Stimulated activated naive CD4-positive, alpha-beta T cell treated with Interleukin-2 at 50 U/mL for 16 hours (primary cell): ENCODE measurements around the gene NUDT1.

Experiments
- DNase-seq: peaks from one replicate; lab custom pipeline; 2025; lab: John Stamatoyannopoulos, UW

Gene NUDT1

DNA sequence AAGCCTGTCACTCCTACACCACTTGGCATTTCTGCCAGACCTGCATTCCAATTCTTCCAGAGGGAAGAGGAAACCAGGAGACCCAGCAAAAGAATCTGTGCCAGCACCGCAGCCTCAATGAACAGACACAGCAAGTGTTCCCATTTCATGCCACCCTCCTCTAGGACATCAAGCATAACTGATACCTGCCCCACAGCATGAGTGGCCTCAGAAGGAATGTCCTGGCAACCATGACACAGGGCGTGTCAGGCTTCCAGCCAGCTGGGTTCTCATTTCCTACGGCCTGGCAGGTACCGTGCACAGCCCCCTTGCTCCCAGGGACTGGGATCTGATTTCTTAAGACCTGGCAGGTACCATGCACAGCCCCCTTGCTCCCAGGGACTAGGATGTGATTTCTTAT lies 17.1 kb upstream of the NUDT1 start:
- DNase-seq = no peak

DNA sequence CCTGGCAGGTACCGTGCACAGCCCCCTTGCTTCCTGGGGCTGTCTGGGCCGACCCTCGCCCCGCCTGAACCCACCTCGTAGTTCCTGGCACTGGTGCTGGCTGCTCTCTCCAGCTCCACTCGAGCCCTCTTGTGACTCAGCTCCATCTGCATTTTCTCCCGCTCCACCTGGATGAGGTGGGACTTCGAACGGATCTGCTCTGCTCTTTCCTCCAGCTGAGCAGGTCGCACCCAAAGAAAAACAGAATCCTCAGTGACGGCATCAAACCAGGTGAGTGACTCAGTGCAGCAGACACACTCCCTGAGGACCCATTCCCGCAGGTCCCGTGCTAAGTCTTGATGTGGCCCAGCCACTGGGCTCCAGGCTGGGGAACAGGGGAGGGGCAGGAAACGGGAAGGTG lies 16.7 kb upstream of the NUDT1 start:
- DNase-seq = no peak

DNA sequence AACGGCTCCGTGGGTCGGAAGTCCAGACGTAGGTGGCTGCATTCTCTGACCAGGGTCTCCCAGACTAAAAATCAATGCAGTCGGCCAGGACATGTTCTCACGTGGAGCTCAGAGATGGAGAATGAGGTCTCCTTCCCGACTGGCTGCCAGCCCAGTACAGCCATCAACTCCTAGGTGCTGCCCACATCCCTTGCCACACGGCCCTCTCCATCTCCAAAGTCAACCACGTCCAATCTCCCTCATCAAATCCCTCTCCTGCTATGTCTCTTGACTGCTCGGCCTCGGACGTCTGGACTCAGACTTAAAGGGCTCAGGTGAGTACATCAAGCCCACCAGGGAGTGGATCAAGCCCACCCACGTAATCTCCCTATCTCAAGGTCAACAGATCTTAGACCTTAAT lies 16.2 kb upstream of the NUDT1 start:
- no peak for DNase-seq

DNA sequence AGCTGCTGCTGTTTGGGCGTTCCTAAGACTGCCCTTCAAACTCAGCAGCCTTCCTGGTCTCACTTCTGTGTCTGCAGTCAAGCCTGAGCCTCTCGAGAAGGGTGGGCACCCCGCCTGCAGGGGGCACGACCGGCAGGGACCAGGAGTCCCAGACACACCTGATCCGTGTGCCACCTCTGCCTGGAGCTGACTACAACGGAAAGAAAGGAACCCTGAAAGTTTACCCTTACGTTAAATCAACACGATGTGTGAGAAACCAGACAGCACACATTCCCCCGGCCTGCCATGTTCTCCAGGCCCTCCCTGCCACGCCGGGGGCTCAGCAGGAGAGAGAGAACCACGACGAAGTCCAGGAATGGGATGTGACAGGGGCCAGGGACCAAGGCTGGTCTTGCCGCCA lies 14.3 kb upstream of the NUDT1 start:
- DNase-seq = no peak

DNA sequence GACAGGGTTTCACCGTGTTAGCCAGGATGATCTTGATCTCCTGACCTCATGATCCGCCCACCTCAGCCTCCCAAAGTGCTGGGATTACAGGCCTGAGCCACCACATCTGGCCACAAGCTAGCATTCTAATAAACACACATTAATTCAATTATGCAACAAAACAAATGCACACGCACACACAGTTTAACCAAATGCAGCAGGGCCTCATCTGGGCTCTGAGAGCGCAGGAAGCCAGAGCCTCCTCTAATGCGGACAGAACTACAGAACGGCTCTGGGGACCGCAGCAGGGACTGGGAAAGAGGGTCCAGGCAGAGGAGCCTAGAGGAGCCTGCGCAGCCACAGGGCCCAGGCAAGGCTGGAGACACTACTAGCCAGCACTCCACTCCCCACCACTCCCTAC lies 13.1 kb upstream of the NUDT1 start:
- DNase-seq = no peak

DNA sequence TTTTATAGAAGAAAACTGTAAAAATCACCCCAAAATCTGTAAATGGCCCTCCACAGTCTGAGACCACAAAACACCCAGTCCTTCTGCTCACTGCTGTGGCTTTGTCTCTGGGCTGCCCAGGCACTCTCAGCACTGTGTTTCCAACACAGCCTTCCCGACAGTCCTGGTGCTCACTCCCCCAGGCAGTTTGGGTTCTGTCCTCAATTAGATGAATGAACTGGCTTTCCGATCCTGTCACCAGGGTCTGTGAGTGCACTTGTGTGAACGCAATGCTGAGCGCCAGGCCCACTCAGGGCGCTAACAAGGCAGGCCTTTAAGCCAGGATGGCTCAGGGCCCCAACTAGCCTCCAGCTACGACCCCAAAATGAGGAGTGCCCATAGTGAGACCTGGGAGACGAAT lies 12.6 kb upstream of the NUDT1 start:
- DNase-seq = no peak

DNA sequence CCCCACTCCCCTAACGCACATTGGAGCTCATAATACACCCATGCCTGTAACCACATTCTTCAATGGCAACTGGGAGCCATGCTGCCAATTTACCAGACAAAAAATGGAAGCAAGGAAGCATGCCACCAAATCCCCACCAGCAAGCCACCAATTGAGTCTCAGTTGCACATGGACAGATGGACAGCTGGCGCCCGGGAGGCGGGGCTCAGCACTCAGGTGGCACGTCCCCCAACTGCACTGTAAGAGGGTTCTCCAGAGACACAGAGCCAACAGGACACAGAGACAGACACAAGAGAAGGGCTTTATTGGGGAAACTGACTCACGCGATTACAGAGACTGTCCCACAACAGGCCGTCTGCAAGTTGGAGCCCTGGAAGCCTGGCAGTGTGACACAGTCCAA lies 11.8 kb upstream of the NUDT1 start:
- no peak for DNase-seq

DNA sequence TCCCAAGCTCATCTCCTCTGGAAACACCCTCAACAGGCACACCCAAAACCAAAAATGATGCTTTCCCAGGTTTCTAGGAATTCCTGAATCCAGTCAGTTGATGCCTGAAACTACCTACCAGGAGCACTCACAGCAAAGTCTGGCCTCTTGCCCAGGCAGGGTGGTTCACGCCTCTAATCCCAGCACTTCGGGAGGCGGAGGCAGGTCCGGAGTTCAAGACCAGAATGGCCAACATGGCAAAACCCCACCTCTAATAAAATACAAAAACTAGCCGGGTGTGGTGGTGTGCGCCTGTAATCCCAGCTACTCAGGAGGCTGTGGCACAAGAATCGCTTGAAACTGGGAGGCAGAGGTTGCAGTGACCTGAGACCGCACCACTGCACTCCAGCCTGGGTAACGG lies 11.1 kb upstream of the NUDT1 start:
- no peak for DNase-seq

DNA sequence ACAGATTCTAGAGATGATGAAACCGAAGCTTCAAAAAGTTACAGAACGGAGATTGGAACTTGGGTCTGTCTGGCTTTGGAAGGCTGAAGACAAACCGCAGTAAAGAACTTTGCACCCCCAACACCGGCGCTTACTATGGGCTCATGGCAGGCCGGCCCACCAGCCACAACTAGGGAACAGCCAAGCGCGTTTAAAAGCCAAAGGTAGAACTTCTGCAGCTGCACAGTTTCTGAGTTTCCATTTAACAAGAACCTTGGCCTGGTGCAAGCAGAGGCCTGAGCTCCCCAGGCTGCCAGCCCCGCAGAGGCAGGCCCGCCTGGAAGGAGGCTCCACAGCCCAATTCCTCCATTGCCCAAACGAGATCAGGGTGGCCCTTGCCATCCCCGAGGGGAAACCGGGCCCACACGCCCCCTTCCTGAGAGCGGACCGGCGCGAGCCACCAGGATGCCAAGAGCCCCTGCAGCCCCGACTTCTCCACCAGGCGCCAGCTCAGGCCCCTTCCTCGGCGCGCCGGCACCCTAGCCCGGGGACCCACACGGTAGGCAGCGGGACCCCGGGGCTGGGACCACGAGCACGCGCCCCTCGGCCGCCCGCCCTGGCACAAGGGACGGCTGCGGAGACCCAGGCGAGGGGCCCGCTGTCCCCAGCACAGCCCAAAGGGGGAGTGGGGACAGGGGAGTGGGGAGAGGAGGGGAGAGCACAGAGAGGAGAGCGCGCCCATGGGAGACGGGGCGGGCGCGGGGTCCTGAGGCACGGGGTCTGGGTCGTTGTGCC lies 9.8 kb upstream of the NUDT1 start:
- peak; percentile 10 for DNase-seq

DNA sequence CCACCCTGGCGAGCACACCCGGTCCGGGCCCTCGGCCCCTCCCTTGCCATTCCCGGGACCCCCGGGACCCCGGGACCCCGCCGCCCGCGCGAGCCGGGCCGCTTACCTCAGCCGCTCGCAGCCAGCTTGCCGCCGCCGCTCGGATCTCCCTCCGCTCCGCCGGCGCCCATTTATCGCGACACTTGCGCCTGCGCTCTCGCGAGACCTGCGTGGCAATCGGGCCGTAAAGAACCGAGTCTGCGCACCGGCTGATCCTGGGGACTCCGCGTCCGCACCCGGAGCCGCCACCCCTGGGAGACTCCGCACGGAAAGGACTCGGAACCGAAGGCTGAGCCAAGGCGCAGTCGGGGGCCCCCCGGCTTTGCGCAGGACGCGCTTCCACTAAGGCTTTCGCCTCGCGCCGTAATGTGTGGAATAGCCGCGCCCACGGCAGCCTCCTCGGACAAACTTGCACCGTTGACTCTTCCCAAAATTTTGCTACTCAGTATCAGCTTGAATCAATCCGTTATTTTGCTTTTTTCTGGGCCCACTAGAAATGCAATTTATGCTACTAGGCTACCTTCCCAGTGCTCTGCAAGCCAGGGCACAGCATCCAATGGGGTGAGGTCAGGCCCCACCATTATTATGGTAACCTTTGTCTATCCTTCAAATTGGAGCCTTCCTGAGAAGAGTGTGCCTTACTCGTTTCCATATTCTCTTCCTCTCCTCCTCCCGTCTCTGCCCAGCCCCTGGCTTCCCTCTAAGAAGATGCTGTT lies 9.1 kb upstream of the NUDT1 start, which contains the start of gene MAD1L1:
TSS of gene MAD1L1 (minus strand) at position 180 of the 755 bp plus-strand sequence. CDS start 2,812 bp downstream, outside the sequence.
- DNase-seq = peak; percentile 85

DNA sequence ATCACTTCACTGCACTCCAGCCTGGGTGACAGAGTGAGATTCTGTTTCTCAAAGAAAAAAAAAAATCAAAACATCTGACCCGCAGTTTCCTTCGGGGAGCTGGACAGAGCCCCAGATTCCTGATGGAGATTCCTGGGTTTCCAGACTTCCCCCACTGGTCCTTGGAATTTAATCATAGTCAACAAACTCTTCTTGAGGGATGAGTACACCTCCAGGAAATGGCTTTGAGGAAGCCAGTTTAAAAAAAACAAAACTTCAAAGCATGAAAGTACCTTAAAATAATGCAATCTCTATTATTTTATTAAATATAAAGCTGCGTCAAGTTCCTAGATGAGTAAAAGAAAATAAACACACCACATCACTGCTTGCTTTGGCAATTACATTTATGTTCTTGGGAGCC lies 8.1 kb upstream of the NUDT1 start:
- no peak for DNase-seq

DNA sequence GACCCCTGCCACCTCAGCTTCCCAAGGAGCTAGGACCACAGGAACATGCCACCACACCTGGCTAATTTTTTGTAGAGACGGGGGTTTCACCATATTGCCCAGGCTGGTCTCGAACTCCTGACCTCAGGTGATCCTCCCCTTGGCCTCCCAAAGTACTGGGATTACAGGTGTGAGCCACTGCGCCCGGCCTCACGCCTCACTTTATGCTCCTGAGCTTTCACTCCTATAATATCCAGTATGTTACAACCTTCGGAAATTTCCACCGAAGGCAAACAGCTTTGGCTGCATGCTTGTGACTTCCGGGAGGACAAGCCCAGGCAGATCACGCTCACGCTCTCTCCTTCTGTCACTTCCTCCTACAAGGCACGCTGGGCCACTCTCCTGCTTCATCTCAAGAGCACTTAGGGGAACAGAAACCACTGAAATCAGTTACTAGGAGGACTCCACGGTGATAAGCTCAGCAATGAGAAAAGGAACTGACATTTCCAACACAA lies 4.9 kb upstream of the NUDT1 start:
- DNase-seq = no peak

DNA sequence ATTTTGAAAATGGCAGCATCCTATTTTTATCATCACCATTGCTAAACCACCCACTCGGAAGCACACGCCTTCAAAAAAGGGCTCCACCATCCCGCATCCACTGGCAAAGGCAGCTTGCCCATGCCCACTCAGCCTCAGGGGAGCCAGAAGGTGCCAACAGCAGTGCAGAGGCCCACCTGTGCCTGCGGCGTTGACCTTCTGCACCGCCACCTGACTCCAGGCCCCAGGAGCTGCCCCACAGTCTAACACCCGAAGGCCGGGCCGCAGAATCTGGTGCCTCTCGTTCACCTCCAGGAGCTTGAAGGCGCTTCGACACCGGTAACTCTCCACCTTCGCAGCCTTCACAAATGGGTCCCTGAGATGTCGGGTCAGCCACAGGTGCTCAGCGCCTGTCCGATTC lies 2.8 kb upstream of the NUDT1 start:
- no peak for DNase-seq

DNA sequence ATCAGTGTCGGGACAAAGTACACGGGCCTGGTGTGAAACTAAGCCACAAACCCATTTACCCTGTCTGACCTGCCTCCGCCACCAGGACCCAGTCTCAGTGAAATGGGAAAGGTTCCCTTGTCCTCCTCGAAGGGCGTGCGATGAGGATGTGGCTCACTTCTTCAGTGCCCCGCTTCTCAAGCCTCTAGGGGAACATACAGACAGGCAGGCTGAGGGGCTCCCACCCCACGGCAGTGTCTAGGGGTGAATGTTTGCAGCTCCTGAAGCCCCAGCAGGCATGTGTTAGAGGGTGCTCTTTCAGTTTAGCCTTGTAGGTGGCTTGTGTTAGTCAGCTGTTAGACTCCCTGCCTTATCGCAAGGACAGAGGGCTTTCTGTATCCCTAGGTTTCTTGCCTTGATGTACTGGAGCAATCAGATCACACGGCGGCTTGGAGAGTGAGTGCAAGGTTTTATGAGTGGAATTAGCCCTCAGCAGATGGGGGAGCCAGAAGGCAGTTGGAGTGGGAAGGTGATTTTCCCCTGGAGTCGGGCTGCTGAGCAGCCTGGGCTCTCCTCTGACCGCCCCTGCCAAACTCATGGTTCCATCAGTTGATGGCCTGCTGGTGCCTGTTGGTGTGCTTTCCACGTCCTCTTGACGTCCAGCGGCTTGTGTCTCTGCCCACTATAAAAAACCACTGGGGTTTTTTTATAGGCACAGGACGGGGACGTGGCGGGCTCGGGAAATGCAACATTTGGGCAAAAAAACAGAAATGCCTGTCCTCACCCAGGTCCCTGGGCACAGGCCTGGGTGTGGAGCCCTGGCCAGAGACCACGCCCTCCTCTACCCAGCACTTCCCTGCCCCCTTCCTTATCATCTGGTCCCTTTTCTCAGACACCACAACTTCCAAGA lies 759 bp downstream of the NUDT1 start:
- no peak for DNase-seq

DNA sequence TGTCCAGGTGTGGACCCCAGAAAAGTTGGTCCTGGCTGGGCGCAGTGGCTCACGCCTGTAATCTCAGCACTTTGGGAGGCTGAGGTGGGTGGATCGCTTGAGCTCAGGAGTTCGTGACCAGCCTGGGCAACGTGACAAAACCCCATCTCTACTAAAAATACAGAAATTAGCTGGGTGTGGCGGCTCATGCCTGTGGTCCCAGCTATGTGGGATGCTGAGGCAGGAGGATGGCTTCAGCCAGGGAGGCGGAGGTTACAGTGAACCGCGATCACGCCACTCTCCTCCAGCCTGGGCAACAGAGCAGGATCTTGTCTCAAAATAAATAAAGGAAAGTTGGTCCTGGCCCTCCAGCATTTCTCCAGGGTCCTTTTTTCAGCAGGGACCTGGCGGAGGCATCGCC lies 1.4 kb downstream of the NUDT1 start:
- no peak for DNase-seq

DNA sequence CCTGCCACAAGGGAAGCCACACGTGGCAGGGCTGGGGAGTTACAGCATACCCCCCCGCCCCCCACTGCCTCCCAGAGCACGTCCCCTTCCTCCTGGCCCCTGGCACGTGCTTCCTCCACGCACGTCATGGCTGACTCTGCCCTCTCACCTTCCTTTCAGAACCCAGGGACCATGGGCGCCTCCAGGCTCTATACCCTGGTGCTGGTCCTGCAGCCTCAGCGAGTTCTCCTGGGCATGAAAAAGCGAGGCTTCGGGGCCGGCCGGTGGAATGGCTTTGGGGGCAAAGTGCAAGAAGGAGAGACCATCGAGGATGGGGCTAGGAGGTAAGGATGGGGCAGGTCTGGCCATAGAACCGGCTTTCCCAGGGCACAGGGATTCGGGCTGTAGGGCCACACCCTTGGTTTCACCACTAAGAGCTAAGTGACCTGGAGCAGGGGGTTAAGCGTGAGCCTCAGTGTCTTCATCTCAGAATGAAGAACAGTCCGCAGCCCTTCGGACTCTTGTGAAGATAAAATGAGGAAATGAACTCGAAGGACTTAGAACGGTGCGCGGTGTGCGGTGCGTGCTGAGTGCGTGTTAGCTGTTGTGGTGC lies 2.5 kb downstream of the NUDT1 start:
- DNase-seq = no peak

DNA sequence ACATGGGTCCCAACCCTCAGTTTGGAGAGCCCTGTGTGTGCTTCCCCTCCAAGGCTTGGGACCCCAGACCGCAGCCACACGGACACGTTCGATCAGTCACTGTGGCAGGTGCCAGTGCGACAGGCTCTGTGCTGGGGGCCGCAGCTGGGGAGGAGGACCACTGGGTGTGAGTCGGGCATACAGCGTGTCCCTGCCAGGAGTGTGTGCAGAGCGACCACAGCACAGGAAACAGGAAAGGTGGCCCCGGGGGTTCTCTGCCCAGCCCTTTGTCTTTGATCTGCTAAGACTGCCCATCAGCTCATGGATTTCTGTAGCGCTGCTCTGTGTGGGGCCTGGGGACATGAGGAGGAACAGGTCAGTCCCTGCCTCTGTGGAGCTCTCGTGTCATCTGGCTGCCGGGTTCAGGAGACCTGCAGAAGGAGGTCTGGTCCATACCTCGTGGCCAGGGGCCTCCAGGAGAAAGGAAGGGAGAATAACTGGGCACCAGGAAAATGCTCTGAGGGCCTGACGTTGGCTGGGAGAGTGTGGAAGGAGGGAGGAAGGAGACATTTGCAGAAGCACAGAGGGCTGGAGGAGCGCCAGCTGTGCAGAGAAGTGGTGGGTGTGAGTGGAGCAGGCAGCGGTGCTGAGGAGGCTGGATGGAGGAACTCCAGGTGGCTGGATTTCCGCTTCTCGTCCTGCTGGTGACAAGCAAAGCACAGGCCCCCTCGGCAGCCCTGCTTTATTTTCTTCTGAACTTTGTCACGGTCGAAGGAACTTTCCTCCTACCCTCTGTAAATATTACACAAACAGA lies 4.1 kb downstream of the NUDT1 start:
- no peak for DNase-seq

DNA sequence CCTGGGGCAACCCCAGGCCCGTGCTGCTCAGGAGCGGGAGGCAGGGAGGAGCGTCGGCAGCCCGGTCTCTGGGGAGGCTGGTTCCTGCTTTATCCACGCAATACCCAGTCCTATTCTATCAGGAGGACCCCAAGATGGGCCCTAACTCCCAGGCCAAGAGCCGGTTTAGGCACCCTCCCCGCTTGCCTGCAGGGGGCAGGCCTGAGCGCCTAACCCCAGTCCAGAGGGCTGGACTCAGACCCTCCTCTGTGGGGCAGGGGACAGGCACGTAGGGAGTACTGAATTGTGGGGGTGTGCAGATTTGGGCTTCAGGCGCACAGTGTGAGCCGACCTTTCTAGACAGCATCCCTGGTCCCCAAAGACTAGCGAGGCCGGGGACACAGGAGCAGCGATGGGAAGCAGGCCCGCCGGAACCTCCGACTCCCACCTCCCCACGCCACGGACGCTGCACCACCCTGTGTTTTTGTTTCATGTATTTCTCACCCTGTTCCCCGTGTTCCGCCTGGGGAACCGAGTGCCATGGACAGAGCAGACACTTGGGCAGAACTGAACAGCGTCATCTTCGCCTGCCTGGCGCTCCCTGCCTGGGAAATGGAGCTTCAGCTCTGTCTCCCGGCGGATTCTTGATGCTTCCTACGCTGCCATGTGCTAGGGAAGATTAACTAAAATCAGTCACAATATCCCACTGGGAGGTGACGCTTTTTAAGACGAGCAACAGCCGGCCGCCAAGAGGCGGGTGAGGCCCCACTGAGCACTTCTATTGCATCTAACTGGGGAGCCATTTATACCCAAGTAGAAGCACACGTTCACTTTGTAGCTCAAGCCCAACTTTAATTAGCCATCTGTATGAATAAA lies 5.3 kb downstream of the NUDT1 start:
- no peak for DNase-seq

DNA sequence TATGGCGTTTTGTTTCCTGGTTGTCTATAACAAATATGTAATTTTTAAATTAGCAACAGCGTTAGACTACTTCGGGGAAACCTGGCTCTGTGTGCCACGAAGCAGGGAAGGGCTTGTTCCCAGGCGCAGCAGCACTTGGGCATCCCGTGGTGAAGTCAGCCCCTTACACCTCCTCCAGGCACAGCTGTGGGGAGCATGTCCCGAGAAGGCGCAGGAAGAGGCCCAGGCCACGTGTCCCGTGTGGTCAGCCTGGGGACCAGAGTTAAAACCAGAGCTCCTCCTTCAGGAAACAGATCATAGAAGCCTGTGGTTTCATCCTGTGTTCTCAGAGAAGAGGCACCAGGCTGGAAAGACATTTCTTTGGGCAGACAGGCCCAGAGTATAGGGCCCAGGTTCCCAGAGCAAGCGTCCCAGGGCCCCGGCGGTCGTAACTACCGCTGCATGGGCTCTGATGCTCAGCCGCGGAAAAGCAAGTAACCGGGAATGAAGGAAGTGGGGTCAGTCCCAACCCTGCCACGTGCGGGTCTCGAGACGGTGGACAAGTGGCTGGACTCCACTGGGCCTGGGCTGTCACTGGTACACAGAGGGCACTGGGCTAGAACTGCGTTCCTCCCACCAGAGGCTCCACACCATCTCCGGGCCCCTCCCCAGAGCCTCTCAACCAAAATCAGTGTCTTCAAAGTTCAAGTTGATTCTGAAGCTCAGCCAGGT lies 7.1 kb downstream of the NUDT1 start:
- DNase-seq = no peak
